Gastroesophageal sphincter (tissue), 3 donors: Measurements from ENCODE around the gene SLC16A12.

Source experiments
- EP300 ChIP-seq: sonication (generic); formaldehyde crosslinking; IDR thresholded peaks from one replicate; pipeline ENCODE4 v1.6.1; 2017; ENCODE audit warnings: antibody characterized with exemption, mild to moderate bottlenecking
- POLR2A ChIP-seq, 2 donors: fragments of 450-650 bp; IDR thresholded peaks; one replicate each; pipeline ENCODE4 v1.6.1; 2017; ENCODE audit warnings: antibody characterized with exemption in 2 of 2, mild to moderate bottlenecking in 2 of 2, moderate library complexity in 1 of 2
- TF ChIP-seq, protein P1 (sequence below), 4 experiments: fragments of 200-600 bp in 2 of 4; fragments of 450-650 bp in 2 of 4; sonication (generic) in 1 of 4; IDR thresholded peaks; one replicate each; pipeline ENCODE4 v1.5.1; 2017 to 2019; ENCODE audit warnings: antibody characterized with exemption in 4 of 4, mild to moderate bottlenecking in 2 of 4, moderate library complexity in 2 of 4

GRCh38 chr10:89523274-89523673 lies 12.1 kb downstream of the SLC16A12 start:
- TF ChIP-seq, protein P1, sequence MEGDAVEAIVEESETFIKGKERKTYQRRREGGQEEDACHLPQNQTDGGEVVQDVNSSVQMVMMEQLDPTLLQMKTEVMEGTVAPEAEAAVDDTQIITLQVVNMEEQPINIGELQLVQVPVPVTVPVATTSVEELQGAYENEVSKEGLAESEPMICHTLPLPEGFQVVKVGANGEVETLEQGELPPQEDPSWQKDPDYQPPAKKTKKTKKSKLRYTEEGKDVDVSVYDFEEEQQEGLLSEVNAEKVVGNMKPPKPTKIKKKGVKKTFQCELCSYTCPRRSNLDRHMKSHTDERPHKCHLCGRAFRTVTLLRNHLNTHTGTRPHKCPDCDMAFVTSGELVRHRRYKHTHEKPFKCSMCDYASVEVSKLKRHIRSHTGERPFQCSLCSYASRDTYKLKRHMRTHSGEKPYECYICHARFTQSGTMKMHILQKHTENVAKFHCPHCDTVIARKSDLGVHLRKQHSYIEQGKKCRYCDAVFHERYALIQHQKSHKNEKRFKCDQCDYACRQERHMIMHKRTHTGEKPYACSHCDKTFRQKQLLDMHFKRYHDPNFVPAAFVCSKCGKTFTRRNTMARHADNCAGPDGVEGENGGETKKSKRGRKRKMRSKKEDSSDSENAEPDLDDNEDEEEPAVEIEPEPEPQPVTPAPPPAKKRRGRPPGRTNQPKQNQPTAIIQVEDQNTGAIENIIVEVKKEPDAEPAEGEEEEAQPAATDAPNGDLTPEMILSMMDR (IDR thresholded peaks at IDR 0.05), result no peak
- no peak for TF ChIP-seq POLR2A (IDR thresholded peaks at IDR 0.05)
- TF ChIP-seq EP300, result no peak
